Glutamatergic neuron (in vitro differentiated cells): Measurements from ENCODE around the gene ZNF45. TPM values are rescaled to one million over a fixed set of nuclear protein-coding genes. Genes with fewer than 3 reads are reported as not detected.

Experiments
- DNase-seq: peaks from one replicate; pipeline ENCODE4 v3.0.0; 2022
- H3K27ac Mint-ChIP-seq: one replicate; pipeline ENCODE4 v1.8.0; 2020; ENCODE audit warnings: mild to moderate bottlenecking, mixed read lengths, inconsistent platforms; ENCODE audit not compliant: unreplicated experiment
- H3K27me3 Mint-ChIP-seq: one replicate; pipeline ENCODE4 v1.8.0; 2020; ENCODE audit warnings: mild to moderate bottlenecking, moderate library complexity, mixed read lengths, inconsistent platforms; ENCODE audit not compliant: unreplicated experiment
- H3K36me3 Mint-ChIP-seq: one replicate; pipeline ENCODE4 v1.8.0; 2020; ENCODE audit warnings: mild to moderate bottlenecking, mixed read lengths, inconsistent platforms; ENCODE audit not compliant: unreplicated experiment
- H3K4me1 Mint-ChIP-seq: one replicate; pipeline ENCODE4 v1.8.0; 2020; ENCODE audit warnings: mild to moderate bottlenecking, low read depth, mixed read lengths, inconsistent platforms; ENCODE audit not compliant: unreplicated experiment
- H3K4me3 Mint-ChIP-seq: one replicate; pipeline ENCODE4 v1.8.0; 2020; ENCODE audit warnings: mild to moderate bottlenecking, mixed read lengths, inconsistent platforms; ENCODE audit not compliant: unreplicated experiment
- H3K9me3 Mint-ChIP-seq: one replicate; pipeline ENCODE4 v1.8.0; 2020; ENCODE audit warnings: mild to moderate bottlenecking, moderate library complexity, mixed read lengths, inconsistent platforms; ENCODE audit not compliant: unreplicated experiment
- total RNA-seq: library from RNA; stranded (reverse); fragmentation: NEBNext Ultra II Directional; extraction: Animal tissue kit (Norgen Biotek cat#: 25700); gene quantifications from one replicate; pipeline ENCODE4 v1.2.1, GENCODE V29; 2021; ENCODE audit not compliant: unreplicated experiment
- TF ChIP-seq, protein P1 (sequence below): fragments of 200-600 bp; sonication (generic); IDR thresholded peaks from one replicate; pipeline ENCODE4 v1.5.0; 2021; ENCODE audit not compliant: partially characterized antibody, unreplicated experiment

The ZNF45 gene
- total RNA-seq, 1 donor from 2014 or later = 12.1 TPM

DNA sequence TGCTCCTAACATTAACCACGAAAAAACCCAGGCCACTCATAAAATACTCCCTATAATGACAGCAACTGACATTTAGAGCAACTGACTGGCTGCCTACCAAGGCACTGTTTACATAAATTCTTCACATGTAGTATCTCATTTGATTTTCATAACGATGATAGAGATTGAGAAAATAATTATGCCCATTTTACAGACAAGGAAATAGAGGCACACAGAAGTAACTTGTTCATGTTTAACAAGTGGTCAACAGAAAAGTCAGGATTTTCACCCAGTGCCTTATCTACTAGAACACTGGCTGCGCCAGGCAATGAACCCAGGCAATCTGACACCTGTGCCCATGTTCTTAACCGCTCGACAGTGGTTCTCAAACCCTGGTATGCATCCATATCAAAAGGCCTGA is 6.3 kb downstream of the ZNF45 start:
- TF ChIP-seq, protein P1, sequence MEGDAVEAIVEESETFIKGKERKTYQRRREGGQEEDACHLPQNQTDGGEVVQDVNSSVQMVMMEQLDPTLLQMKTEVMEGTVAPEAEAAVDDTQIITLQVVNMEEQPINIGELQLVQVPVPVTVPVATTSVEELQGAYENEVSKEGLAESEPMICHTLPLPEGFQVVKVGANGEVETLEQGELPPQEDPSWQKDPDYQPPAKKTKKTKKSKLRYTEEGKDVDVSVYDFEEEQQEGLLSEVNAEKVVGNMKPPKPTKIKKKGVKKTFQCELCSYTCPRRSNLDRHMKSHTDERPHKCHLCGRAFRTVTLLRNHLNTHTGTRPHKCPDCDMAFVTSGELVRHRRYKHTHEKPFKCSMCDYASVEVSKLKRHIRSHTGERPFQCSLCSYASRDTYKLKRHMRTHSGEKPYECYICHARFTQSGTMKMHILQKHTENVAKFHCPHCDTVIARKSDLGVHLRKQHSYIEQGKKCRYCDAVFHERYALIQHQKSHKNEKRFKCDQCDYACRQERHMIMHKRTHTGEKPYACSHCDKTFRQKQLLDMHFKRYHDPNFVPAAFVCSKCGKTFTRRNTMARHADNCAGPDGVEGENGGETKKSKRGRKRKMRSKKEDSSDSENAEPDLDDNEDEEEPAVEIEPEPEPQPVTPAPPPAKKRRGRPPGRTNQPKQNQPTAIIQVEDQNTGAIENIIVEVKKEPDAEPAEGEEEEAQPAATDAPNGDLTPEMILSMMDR = no peak
- Mint-ChIP-seq H3K27me3 (no peaks in the 10 kb centered on the region), H3K36me3 (peaks cover 12% of the 10 kb centered on the region), H3K4me1 (no peaks in the 10 kb centered on the region), H3K9me3 (peaks cover 3% of the 10 kb centered on the region), H3K27ac (no peak overlapping the region), H3K4me3 (no peak overlapping the region)
- no peak for DNase-seq

DNA sequence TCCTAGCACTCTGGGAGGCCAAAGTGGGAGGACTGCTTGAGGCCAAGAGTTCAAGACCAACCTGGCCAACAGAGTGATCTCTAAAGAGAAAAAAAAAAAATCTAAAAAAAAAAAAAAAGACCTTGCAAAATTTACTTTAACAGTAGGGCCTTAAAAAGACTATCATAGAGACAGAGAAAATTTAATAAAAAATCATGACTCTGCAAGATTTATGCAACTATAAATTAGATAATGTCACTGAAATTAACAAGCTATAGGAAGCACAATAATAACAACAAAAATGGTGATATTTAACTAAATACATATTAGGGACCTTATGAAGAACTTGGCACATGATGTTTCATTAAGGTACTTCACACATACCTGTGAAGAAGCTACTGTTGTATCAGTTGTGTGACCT is 11.2 kb downstream of the ZNF45 start:
- Mint-ChIP-seq H3K4me1 (no peaks in the 10 kb centered on the region), H3K27ac (no peak overlapping the region), H3K4me3 (no peak overlapping the region), H3K9me3 (no peaks in the 10 kb centered on the region), H3K27me3 (no peaks in the 10 kb centered on the region), H3K36me3 (peaks cover 21% of the 10 kb centered on the region)
- TF ChIP-seq, protein P1 = no peak
- no peak for DNase-seq

DNA sequence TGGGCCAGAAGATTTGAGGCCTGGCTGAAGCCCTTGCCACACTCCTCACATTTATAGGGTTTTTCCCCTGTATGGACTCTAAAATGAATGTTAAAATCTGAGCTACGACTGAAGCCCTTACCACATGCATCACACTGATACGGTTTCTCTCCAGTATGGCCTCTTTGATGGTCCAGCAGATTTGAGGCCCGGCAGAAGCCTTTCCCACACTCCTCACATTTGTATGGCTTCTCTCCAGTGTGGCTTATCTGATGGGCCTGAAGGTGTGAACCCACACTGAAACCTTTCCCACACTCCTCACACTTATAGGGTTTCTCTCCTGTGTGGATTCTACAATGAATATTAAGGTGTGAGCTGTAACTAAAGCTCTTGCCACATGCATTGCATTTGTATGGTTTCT is 21.0 kb downstream of the ZNF45 start:
- Mint-ChIP-seq H3K4me3 (no peak overlapping the region), H3K9me3 (peaks cover 13% of the 10 kb centered on the region), H3K27ac (no peak overlapping the region), H3K27me3 (peaks cover under 1% of the 10 kb centered on the region), H3K36me3 (peaks cover 53% of the 10 kb centered on the region), H3K4me1 (no peaks in the 10 kb centered on the region)
- TF ChIP-seq, protein P1 = no peak
- DNase-seq = no peak

DNA sequence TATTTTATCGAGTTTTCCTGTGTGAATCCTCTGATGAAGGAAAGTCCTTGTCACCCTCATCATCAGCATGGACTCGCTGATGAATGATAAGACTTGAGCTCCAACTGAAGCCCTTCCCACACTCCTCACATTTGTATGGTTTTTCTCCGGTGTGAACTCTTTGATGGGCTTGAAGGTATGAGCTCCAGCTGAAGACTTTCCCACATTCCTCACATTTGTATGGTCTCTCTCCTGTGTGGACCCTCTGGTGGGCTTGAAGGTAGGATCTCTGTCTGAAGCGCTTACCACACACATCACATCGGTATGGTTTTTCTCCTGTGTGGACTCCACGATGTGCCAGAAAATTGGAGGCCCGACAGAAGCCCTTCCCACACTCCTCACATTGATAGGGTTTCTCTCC is 21.7 kb downstream of the ZNF45 start:
- no peaks in the 10 kb centered on the region for H3K4me1 Mint-ChIP-seq
- H3K27me3 Mint-ChIP-seq = peaks cover 2% of the 10 kb centered on the region
- no peak overlapping the region for H3K4me3 Mint-ChIP-seq
- H3K9me3 Mint-ChIP-seq = peaks cover 15% of the 10 kb centered on the region
- H3K27ac Mint-ChIP-seq = no peak overlapping the region
- TF ChIP-seq, protein P1 = no peak
- H3K36me3 Mint-ChIP-seq = peaks cover 53% of the 10 kb centered on the region
- no peak for DNase-seq

DNA sequence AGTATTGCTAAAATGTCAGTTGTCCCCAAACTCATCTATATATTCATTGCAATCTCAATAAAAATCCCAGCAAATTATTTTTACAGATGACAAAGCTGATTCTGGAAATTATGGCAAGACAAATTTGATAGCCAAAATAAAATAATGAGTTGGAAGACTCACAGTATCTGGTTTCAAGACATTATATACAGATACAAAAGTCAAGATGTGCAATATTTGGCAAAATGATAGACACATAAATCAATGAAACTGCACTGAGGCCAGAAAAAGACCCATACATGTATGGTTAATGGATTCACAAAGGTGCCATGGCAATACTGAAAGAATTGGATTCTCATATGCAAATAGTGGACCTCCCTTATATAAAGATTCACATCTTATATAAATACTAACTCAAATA is 24.2 kb downstream of the ZNF45 start:
- no peak for DNase-seq
- no peaks in the 10 kb centered on the region for H3K4me1 Mint-ChIP-seq
- H3K4me3 Mint-ChIP-seq = no peak overlapping the region
- no peak overlapping the region for H3K27ac Mint-ChIP-seq
- H3K36me3 Mint-ChIP-seq = peaks cover 49% of the 10 kb centered on the region
- peaks cover 15% of the 10 kb centered on the region for H3K9me3 Mint-ChIP-seq
- H3K27me3 Mint-ChIP-seq = peaks cover 2% of the 10 kb centered on the region
- TF ChIP-seq, protein P1 = no peak
